ENCODE results near the gene TTPAL. TPM values are rescaled to one million over a fixed set of nuclear protein-coding genes. Genes with fewer than 3 reads are reported as not detected.

TTPAL gene
- total and polyA plus RNA-seq, 10 donors = 3.5 to 16.3 (median 11.8) TPM

- no peaks in the 10 kb centered on the region for H3K9me3 ChIP-seq
- 66 to 74% (median 70%) methylated on average over 9 of the region's 9 CpGs for WGBS, 5 donors
- peaks cover 0 to 11% (median 0%) of the 10 kb centered on the region in 7 donors for H3K27me3 ChIP-seq (replicated peaks in 1 of 7)
- no peak for DNase-seq
- no peak for TF ChIP-seq POLR2A (IDR thresholded peaks at IDR 0.05)
- no peak for TF ChIP-seq POLR2AphosphoS5 (IDR thresholded peaks at IDR 0.05)
- no peak for TF ChIP-seq CTCF (IDR thresholded peaks at IDR 0.05 in 8 of 11, conservative IDR thresholded peaks at IDR 0.05 in 3 of 11)
- no peak overlapping the region for H3K27ac ChIP-seq
- intact Hi-C loops (cut with DNase I; ENCODE audit: low total_unique reads) = no loop called here
- no peak overlapping the region for H3K4me3 ChIP-seq
- H3K36me3 ChIP-seq = no peaks in the 10 kb centered on the region
- no peaks in the 10 kb centered on the region for H3K4me1 ChIP-seq
These were observed 26.7 kb upstream of the TTPAL start for GRCh38 chr20:44448753-44449546.

GRCh38 chr20:44449864-44450263, 25.8 kb upstream of the TTPAL start:
- H3K36me3 ChIP-seq = no peaks in the 10 kb centered on the region
- TF ChIP-seq CTCF (IDR thresholded peaks at IDR 0.05 in 8 of 11, conservative IDR thresholded peaks at IDR 0.05 in 3 of 11) (no peak), POLR2A (IDR thresholded peaks at IDR 0.05) (no peak), POLR2AphosphoS5 (IDR thresholded peaks at IDR 0.05) (no peak)
- intact Hi-C loops (cut with DNase I; ENCODE audit: low total_unique reads) = no loop called here
- no peak overlapping the region for H3K27ac ChIP-seq
- H3K27me3 ChIP-seq (replicated peaks in 1 of 7) = peaks cover 0 to 11% (median 0%) of the 10 kb centered on the region in 7 donors
- H3K4me1 ChIP-seq = peaks cover 0 to 3% (median under 1%) of the 10 kb centered on the region in 6 donors
- no peak overlapping the region for H3K4me3 ChIP-seq
- WGBS, 5 donors = 81 to 88% (median 82%) methylated on average over 7 of the region's 7 CpGs
- DNase-seq = no peak
- H3K9me3 ChIP-seq = no peaks in the 10 kb centered on the region

GRCh38 chr20:44450281-44450889, 25.3 kb upstream of the TTPAL start:
- Histone ChIP-seq H3K27me3 (replicated peaks in 1 of 7) (peaks cover 0 to 11% (median 0%) of the 10 kb centered on the region in 7 donors), H3K9me3 (no peaks in the 10 kb centered on the region), H3K27ac (no peak overlapping the region), H3K4me3 (no peak overlapping the region), H3K4me1 (peaks cover 0 to 8% (median 3%) of the 10 kb centered on the region in 6 donors), H3K36me3 (no peaks in the 10 kb centered on the region)
- intact Hi-C loops (cut with DNase I; ENCODE audit: low total_unique reads) = no loop called here
- no peak for DNase-seq
- WGBS, 5 donors = 57 to 74% (median 60%) methylated on average over 3 of the region's 3 CpGs
- TF ChIP-seq POLR2AphosphoS5 (IDR thresholded peaks at IDR 0.05) (no peak), POLR2A (IDR thresholded peaks at IDR 0.05) (no peak), CTCF (IDR thresholded peaks at IDR 0.05 in 8 of 11, conservative IDR thresholded peaks at IDR 0.05 in 3 of 11) (no peak)

GRCh38 chr20:44450903-44451450, 24.7 kb upstream of the TTPAL start:
- TF ChIP-seq POLR2A (IDR thresholded peaks at IDR 0.05) (no peak), CTCF (IDR thresholded peaks at IDR 0.05 in 8 of 11, conservative IDR thresholded peaks at IDR 0.05 in 3 of 11) (no peak), POLR2AphosphoS5 (IDR thresholded peaks at IDR 0.05) (no peak)
- Histone ChIP-seq H3K27me3 (replicated peaks in 1 of 7) (peaks cover 0 to 11% (median 0%) of the 10 kb centered on the region in 7 donors), H3K4me3 (no peak overlapping the region), H3K4me1 (peaks cover 0 to 12% (median 4%) of the 10 kb centered on the region in 6 donors), H3K9me3 (no peaks in the 10 kb centered on the region), H3K36me3 (no peaks in the 10 kb centered on the region), H3K27ac (no peak overlapping the region)
- WGBS, 5 donors = 74 to 85% (median 78%) methylated on average over 7 of the region's 7 CpGs
- intact Hi-C loops (cut with DNase I; ENCODE audit: low total_unique reads) = no loop called here
- DNase-seq = no peak

All from spleen (tissue), 11 donors.